ENCODE measurements around the gene RHEX. TPM values are rescaled to one million over a fixed set of nuclear protein-coding genes. Genes with fewer than 3 reads are reported as not detected.

Gene RHEX
- total and polyA plus RNA-seq, 11 donors: 0.16 to 0.60 (median 0.38) TPM; not detected in 5

GRCh38 chr1:206142770-206143169 is 89.8 kb downstream of the RHEX start:
- intact Hi-C loops (cut with DNase I): no loop called here
- TF ChIP-seq POLR2A (IDR thresholded peaks at IDR 0.05): no peak
- TF ChIP-seq, protein P1, sequence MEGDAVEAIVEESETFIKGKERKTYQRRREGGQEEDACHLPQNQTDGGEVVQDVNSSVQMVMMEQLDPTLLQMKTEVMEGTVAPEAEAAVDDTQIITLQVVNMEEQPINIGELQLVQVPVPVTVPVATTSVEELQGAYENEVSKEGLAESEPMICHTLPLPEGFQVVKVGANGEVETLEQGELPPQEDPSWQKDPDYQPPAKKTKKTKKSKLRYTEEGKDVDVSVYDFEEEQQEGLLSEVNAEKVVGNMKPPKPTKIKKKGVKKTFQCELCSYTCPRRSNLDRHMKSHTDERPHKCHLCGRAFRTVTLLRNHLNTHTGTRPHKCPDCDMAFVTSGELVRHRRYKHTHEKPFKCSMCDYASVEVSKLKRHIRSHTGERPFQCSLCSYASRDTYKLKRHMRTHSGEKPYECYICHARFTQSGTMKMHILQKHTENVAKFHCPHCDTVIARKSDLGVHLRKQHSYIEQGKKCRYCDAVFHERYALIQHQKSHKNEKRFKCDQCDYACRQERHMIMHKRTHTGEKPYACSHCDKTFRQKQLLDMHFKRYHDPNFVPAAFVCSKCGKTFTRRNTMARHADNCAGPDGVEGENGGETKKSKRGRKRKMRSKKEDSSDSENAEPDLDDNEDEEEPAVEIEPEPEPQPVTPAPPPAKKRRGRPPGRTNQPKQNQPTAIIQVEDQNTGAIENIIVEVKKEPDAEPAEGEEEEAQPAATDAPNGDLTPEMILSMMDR (IDR thresholded peaks at IDR 0.05): no peak
- Histone ChIP-seq H3K4me3 (no peak overlapping the region), H3K9me3 (no peaks in the 10 kb centered on the region), H3K27me3 (peaks cover 0 to 3% (median 0%) of the 10 kb centered on the region in 9 donors), H3K4me1 (no peaks in the 10 kb centered on the region), H3K27ac (no peak overlapping the region), H3K36me3 (no peaks in the 10 kb centered on the region)
- 58 to 75% (median 72%) methylated on average over 2 of the region's 2 CpGs for WGBS, 4 donors
- no peak for DNase-seq
- ATAC-seq: no peak

GRCh38 chr1:206143537-206144172 is 90.7 kb downstream of the RHEX start:
- 86 to 92% (median 88%) methylated on average over 14 to 15 of the region's 15 CpGs for WGBS, 4 donors

GRCh38 chr1:206144605-206145004 is 91.6 kb downstream of the RHEX start:
- 78 to 89% (median 82%) methylated on average over 2 of the region's 2 CpGs for WGBS, 4 donors
- TF ChIP-seq, protein P1 (IDR thresholded peaks at IDR 0.05): no peak
- no peak for TF ChIP-seq POLR2A (IDR thresholded peaks at IDR 0.05)
- intact Hi-C loops (cut with DNase I): no loop called here
- ATAC-seq (no peak), DNase-seq (no peak)
- H3K36me3 ChIP-seq: no peaks in the 10 kb centered on the region
- H3K4me3 ChIP-seq: no peak overlapping the region
- H3K27ac ChIP-seq: no peak overlapping the region
- no peaks in the 10 kb centered on the region for H3K9me3 ChIP-seq
- no peaks in the 10 kb centered on the region for H3K27me3 ChIP-seq
- no peaks in the 10 kb centered on the region for H3K4me1 ChIP-seq

More at GRCh38 chr1:206143537-206144172, 90.7 kb downstream of the RHEX start:
- no peak for ATAC-seq
- Histone ChIP-seq H3K27ac (no peak overlapping the region), H3K9me3 (no peaks in the 10 kb centered on the region), H3K4me3 (no peak overlapping the region), H3K27me3 (peaks cover 0 to 3% (median 0%) of the 10 kb centered on the region in 9 donors), H3K4me1 (no peaks in the 10 kb centered on the region), H3K36me3 (no peaks in the 10 kb centered on the region)
- intact Hi-C loops (cut with DNase I): no loop called here
- TF ChIP-seq POLR2A (IDR thresholded peaks at IDR 0.05): no peak
- TF ChIP-seq, protein P1 (IDR thresholded peaks at IDR 0.05): no peak
- no peak for DNase-seq

DNA sequence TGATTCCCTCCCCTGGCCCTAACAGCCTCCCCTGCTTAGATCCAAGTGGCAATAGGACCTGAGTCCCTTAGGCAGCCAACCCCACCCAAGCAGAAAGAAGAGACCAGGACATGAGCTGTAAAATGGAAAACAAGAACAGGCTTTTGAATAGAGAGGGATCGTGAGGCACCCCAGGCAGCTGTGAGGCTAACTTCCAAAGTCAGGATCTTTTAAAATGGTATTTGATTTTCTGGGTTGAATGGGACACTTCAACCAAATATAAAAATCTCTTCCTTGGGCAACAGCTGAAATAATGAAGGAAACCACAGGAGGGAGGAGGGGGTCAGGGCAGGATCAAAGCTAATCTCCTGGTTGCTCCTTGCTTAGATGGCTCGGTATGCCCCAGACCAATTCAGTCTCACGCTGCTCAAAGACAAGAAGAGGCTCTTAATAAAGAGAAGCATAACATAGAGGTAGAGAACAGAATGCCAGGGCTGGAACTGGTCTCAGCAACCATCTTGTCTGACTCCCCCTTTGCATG is 92.9 kb downstream of the RHEX start:
- no peak for ATAC-seq
- 70 to 73% (median 72%) methylated on average over 3 of the region's 3 CpGs for WGBS, 4 donors
- Histone ChIP-seq H3K4me3 (no peak overlapping the region), H3K27me3 (no peaks in the 10 kb centered on the region), H3K4me1 (no peaks in the 10 kb centered on the region), H3K9me3 (no peaks in the 10 kb centered on the region), H3K27ac (no peak overlapping the region), H3K36me3 (no peaks in the 10 kb centered on the region)
- intact Hi-C loops (cut with DNase I): no loop called here
- no peak for TF ChIP-seq POLR2A (IDR thresholded peaks at IDR 0.05)
- TF ChIP-seq, protein P1 (IDR thresholded peaks at IDR 0.05): no peak
- DNase-seq: no peak

Other genes starting within 250 kb of the RHEX start
- gene SLC41A1, start 240.0 kb upstream of the RHEX start, total RNA-seq: 100 to 1,000 TPM; 247 to 442 (median 333) TPM
- 100 to 1,000 TPM; 146 to 198 TPM for gene SLC41A1, start 240.0 kb upstream of the RHEX start, polyA plus RNA-seq
- gene PM20D1, start 203.0 kb upstream of the RHEX start, total RNA-seq: 1 to 10 TPM in 2 of 9 donors, under 1 TPM in 6, not detected in 1; 0.45 to 1.4 (median 0.78) TPM
- gene PM20D1, start 203.0 kb upstream of the RHEX start, polyA plus RNA-seq: under 1 TPM; 0.28 to 0.65 TPM
- gene SLC26A9, start 109.7 kb upstream of the RHEX start, total RNA-seq: 10 to 100 TPM in 5 of 9 donors, 1 to 10 TPM in 4; 5.8 to 39.6 (median 14.3) TPM
- 10 to 100 TPM in 1 of 2 donors, 1 to 10 TPM in 1; 4.1 to 11.0 TPM for gene SLC26A9, start 109.7 kb upstream of the RHEX start, polyA plus RNA-seq
- gene RAB7B, start 49.8 kb upstream of the RHEX start, total RNA-seq: 10 to 100 TPM in 1 of 9 donors, 1 to 10 TPM in 6, under 1 TPM in 2; 0.31 to 11.1 (median 1.5) TPM
- under 1 TPM; 0.65 to 0.83 TPM for gene RAB7B, start 49.8 kb upstream of the RHEX start, polyA plus RNA-seq
- 1 to 10 TPM in 1 of 9 donors, not detected in 8; 2.2 TPM for gene CTSE, start 29.3 kb upstream of the RHEX start, total RNA-seq
- gene CTSE, start 29.3 kb upstream of the RHEX start, polyA plus RNA-seq: not detected
- not detected for gene AVPR1B, start 64.2 kb downstream of the RHEX start, total RNA-seq
- gene AVPR1B, start 64.2 kb downstream of the RHEX start, polyA plus RNA-seq: not detected
- 1 to 10 TPM in 3 of 9 donors, under 1 TPM in 4, not detected in 2; 0.22 to 5.8 (median 0.65) TPM for gene FAM72A, start 149.7 kb downstream of the RHEX start, total RNA-seq
- gene FAM72A, start 149.7 kb downstream of the RHEX start, polyA plus RNA-seq: under 1 TPM; 0.46 to 0.65 TPM
- 10 to 100 TPM; 11.2 to 56.3 (median 17.7) TPM for gene SRGAP2, start 150.4 kb downstream of the RHEX start, total RNA-seq
- gene SRGAP2, start 150.4 kb downstream of the RHEX start, polyA plus RNA-seq: 10 to 100 TPM in 1 of 2 donors, 1 to 10 TPM in 1; 8.8 to 11.0 TPM

All from heart left ventricle (tissue), 16 donors.